Measurements from ENCODE around the gene SENP6. TPM values are rescaled to one million over a fixed set of nuclear protein-coding genes. Genes with fewer than 3 reads are reported as not detected.
"Not testable (repeated sequence)": the region's sequence is repeated elsewhere in the genome, so short reads cannot be mapped to it uniquely, and the experiment has no call there.

SENP6 gene
- total RNA-seq, 1 experiment from 2014 or later: 86.9 TPM

- no peak for DNase-seq (ENCODE audit: extremely low read depth, low read depth)
These were observed 41.5 kb downstream of the SENP6 start for GRCh38 chr6:75643173-75643572.

- DNase-seq (ENCODE audit: extremely low read depth, low read depth): no peak
These were observed 54.8 kb downstream of the SENP6 start for GRCh38 chr6:75656479-75656878.

GRCh38 chr6:75657327-75657726 is 55.6 kb downstream of the SENP6 start:
- DNase-seq (ENCODE audit: extremely low read depth, low read depth): no peak

GRCh38 chr6:75666592-75666991 is 64.9 kb downstream of the SENP6 start:
- no peak for DNase-seq (ENCODE audit: extremely low read depth, low read depth)

GRCh38 chr6:75673884-75674283 is 72.2 kb downstream of the SENP6 start:
- DNase-seq (ENCODE audit: extremely low read depth, low read depth): peak; percentile 8

- DNase-seq (ENCODE audit: extremely low read depth, low read depth): no peak
These were observed 74.7 kb downstream of the SENP6 start for GRCh38 chr6:75676377-75676776.

GRCh38 chr6:75682548-75682947 is 80.9 kb downstream of the SENP6 start:
- DNase-seq (ENCODE audit: extremely low read depth, low read depth): not testable (repeated sequence)

GRCh38 chr6:75683005-75683404 is 81.3 kb downstream of the SENP6 start:
- not testable (repeated sequence) for DNase-seq (ENCODE audit: extremely low read depth, low read depth)

GRCh38 chr6:75687535-75687934 is 85.9 kb downstream of the SENP6 start:
- not testable (repeated sequence) for DNase-seq (ENCODE audit: extremely low read depth, low read depth)

GRCh38 chr6:75687937-75688336 is 86.3 kb downstream of the SENP6 start:
- DNase-seq (ENCODE audit: extremely low read depth, low read depth): not testable (repeated sequence)

GRCh38 chr6:75689576-75689975 is 87.9 kb downstream of the SENP6 start:
- DNase-seq (ENCODE audit: extremely low read depth, low read depth): no peak

GRCh38 chr6:75691012-75691411 is 89.3 kb downstream of the SENP6 start:
- no peak for DNase-seq (ENCODE audit: extremely low read depth, low read depth)

GRCh38 chr6:75693534-75693933 is 91.9 kb downstream of the SENP6 start:
- DNase-seq (ENCODE audit: extremely low read depth, low read depth): peak; percentile 15

GRCh38 chr6:75694406-75694805 is 92.7 kb downstream of the SENP6 start:
- no peak for DNase-seq (ENCODE audit: extremely low read depth, low read depth)

- not testable (repeated sequence) for DNase-seq (ENCODE audit: extremely low read depth, low read depth)
These were observed 106.7 kb downstream of the SENP6 start for GRCh38 chr6:75708334-75708733.

GRCh38 chr6:75711173-75711572 is 109.5 kb downstream of the SENP6 start:
- no peak for DNase-seq (ENCODE audit: extremely low read depth, low read depth)

- DNase-seq (ENCODE audit: extremely low read depth, low read depth): no peak
These were observed 117.5 kb downstream of the SENP6 start for GRCh38 chr6:75719133-75719532.

- no peak for DNase-seq (ENCODE audit: extremely low read depth, low read depth)
These were observed 121.7 kb downstream of the SENP6 start for GRCh38 chr6:75723382-75723781.

GRCh38 chr6:75727206-75727605 is 125.5 kb downstream of the SENP6 start:
- DNase-seq (ENCODE audit: extremely low read depth, low read depth): no peak

- not testable (repeated sequence) for DNase-seq (ENCODE audit: extremely low read depth, low read depth)
These were observed 129.3 kb downstream of the SENP6 start for GRCh38 chr6:75731029-75731428.

- DNase-seq (ENCODE audit: extremely low read depth, low read depth): no peak
These were observed 134.0 kb downstream of the SENP6 start for GRCh38 chr6:75735491-75736186.

GRCh38 chr6:75743971-75744370 is 142.3 kb downstream of the SENP6 start:
- DNase-seq (ENCODE audit: extremely low read depth, low read depth): no peak

- DNase-seq (ENCODE audit: extremely low read depth, low read depth): no peak
These were observed 143.7 kb downstream of the SENP6 start for GRCh38 chr6:75745404-75745803.

Measured in NCI-H460 (cell line).